GM21390 (cell line): ENCODE results near the gene TRIM64.
"Not testable (repeated sequence)": the region's sequence is repeated elsewhere in the genome, so short reads cannot be mapped to it uniquely, and the experiment has no call there.

Experiments used
- ATAC-seq: cut with Tn5 transposase; IDR thresholded peaks from one replicate; pipeline ENCODE4 v1.9.1; 2021; ENCODE audit not compliant: unreplicated experiment

Gene TRIM64

GRCh38 chr11:89965737-89966136 is at the start of gene TRIM64:
Gene TRIM64, plus strand, starts transcription at chr11:89966037. Its CDS starts 2,467 bp downstream, at chr11:89968504.
- not testable (repeated sequence) for ATAC-seq

- ATAC-seq, result no peak
Measured at GRCh38 chr11:89922195-89922660, 43.6 kb upstream of the TRIM64 start, which contains the start of gene TRIM49D1. Gene TRIM49D1, minus strand, starts transcription at chr11:89922245. Its CDS starts 4,535 bp downstream, at chr11:89917710.

- ATAC-seq, result not testable (repeated sequence)
Measured at GRCh38 chr11:89923764-89924163, 42.1 kb upstream of the TRIM64 start, which contains the start of gene TRIM49D2. Gene TRIM49D2, plus strand, starts transcription at chr11:89924064. Its CDS starts 2,698 bp downstream, at chr11:89926762.

- not testable (repeated sequence) for ATAC-seq
Measured at GRCh38 chr11:89960833-89961232, 5.0 kb upstream of the TRIM64 start.
